OCI-LY1 (cell line): ENCODE data around the gene FNDC11.

Experiments used
- H2AFZ ChIP-seq: fragments of 200-600 bp; sonication (generic), shearing (Covaris generic); 2 replicates; pipeline ENCODE4 v1.6.0; 2014; ENCODE audit warnings: antibody characterized with exemption, mild to moderate bottlenecking, low read length
- H3F3A ChIP-seq: fragments of 200-600 bp; sonication (generic), shearing (Covaris generic); 2 replicates; pipeline ENCODE4 v1.6.0; 2014; ENCODE audit warnings: mild to moderate bottlenecking, antibody characterized with exemption, low read length, moderate library complexity; ENCODE audit not compliant: insufficient read depth
- H3K27ac ChIP-seq: fragments of 200-600 bp; sonication (generic); 2 replicates; pipeline ENCODE4 v1.5.1; 2014; ENCODE audit warnings: low read length, mixed run types, mild to moderate bottlenecking, low read depth; ENCODE audit not compliant: poor library complexity, severe bottlenecking
- H3K27me3 ChIP-seq: fragments of 200-600 bp; sonication (generic); 2 replicates; pipeline ENCODE4 v1.6.0; 2014; ENCODE audit warnings: antibody characterized with exemption, mild to moderate bottlenecking, low read length, moderate library complexity; ENCODE audit not compliant: insufficient read depth
- H3K36me3 ChIP-seq: fragments of 200-600 bp; sonication (generic); 2 replicates; pipeline ENCODE4 v1.6.1; 2014; ENCODE audit warnings: mild to moderate bottlenecking, antibody characterized with exemption, low read length, moderate library complexity, mixed read lengths; ENCODE audit not compliant: insufficient read depth
- H3K4me1 ChIP-seq: fragments of 200-600 bp; sonication (generic); 2 replicates; pipeline ENCODE4 v1.5.1; 2014; ENCODE audit warnings: mild to moderate bottlenecking, low read length, moderate library complexity; ENCODE audit not compliant: insufficient read depth, severe bottlenecking
- H3K4me2 ChIP-seq: fragments of 200-600 bp; sonication (generic), shearing (Covaris generic); 2 replicates; pipeline ENCODE4 v1.6.1; 2014; ENCODE audit warnings: low read length
- H3K4me3 ChIP-seq: fragments of 200-600 bp; sonication (generic); 2 replicates; pipeline ENCODE4 v1.5.1; 2014; ENCODE audit warnings: low read length, low read depth, mild to moderate bottlenecking, mixed read lengths; ENCODE audit not compliant: poor library complexity, severe bottlenecking
- H3K79me2 ChIP-seq: fragments of 200-600 bp; shearing (Covaris generic); 2 replicates; pipeline ENCODE4 v1.6.1; 2016; ENCODE audit warnings: mixed run types, low read length, mixed read lengths; ENCODE audit not compliant: insufficient read depth
- H3K9ac ChIP-seq: fragments of 200-600 bp; sonication (generic), shearing (Covaris generic); 2 replicates; pipeline ENCODE4 v1.6.1; 2014; ENCODE audit warnings: mild to moderate bottlenecking, low read length, mixed read lengths
- H3K9me2 ChIP-seq: fragments of 200-600 bp; sonication (generic), shearing (Covaris generic); 2 replicates; pipeline ENCODE4 v1.6.1; 2014; ENCODE audit warnings: low read depth, mild to moderate bottlenecking, low read length, mixed read lengths
- H3K9me3 ChIP-seq: fragments of 200-600 bp; shearing (Covaris generic); 2 replicates; pipeline ENCODE4 v1.6.1; 2014; ENCODE audit warnings: low read length, mixed read lengths
- H4K20me1 ChIP-seq: fragments of 200-600 bp; sonication (generic), shearing (Covaris generic); 2 replicates; pipeline ENCODE4 v1.6.0; 2016; ENCODE audit warnings: mild to moderate bottlenecking, low read length; ENCODE audit not compliant: insufficient read depth
- CTCF ChIP-seq: fragments of 200-600 bp; sonication (generic), shearing (Covaris generic); IDR thresholded peaks from 2 replicates; pipeline ENCODE4 v1.5.1; 2017; ENCODE audit warnings: mild to moderate bottlenecking, antibody characterized with exemption, low read length, moderate library complexity, mixed read lengths
- EZH2 ChIP-seq: fragments of 200-600 bp; sonication (generic), shearing (Covaris generic); IDR thresholded peaks from 2 replicates; pipeline ENCODE4 v1.8.0; 2017; ENCODE audit warnings: borderline replicate concordance, mixed run types, mild to moderate bottlenecking, antibody characterized with exemption, low read length, moderate library complexity, mixed read lengths

The FNDC11 gene

GRCh38 chr20:63534427-63534830 is 19.5 kb upstream of the FNDC11 start:
- no peaks in the 10 kb centered on the region for H3K9me3 ChIP-seq
- H3K27ac ChIP-seq = no peak overlapping the region
- H3K4me1 ChIP-seq = peaks cover 17% of the 10 kb centered on the region
- H3K36me3 ChIP-seq = no peaks in the 10 kb centered on the region
- H3K27me3 ChIP-seq = peaks cover 12% of the 10 kb centered on the region; the same call in 1 of the 2 replicates
- H3K9me2 ChIP-seq = no peaks in the 10 kb centered on the region
- H4K20me1 ChIP-seq = no peaks in the 10 kb centered on the region
- TF ChIP-seq CTCF (no peak), EZH2 (no peak)
- H3F3A ChIP-seq = no peaks in the 10 kb centered on the region
- no peak overlapping the region for H3K4me3 ChIP-seq
- H3K79me2 ChIP-seq = no peaks in the 10 kb centered on the region
- no peak overlapping the region for H3K9ac ChIP-seq
- no peak overlapping the region for H2AFZ ChIP-seq
- no peak overlapping the region for H3K4me2 ChIP-seq

GRCh38 chr20:63534831-63535651 is 18.9 kb upstream of the FNDC11 start:
- no peaks in the 10 kb centered on the region for H4K20me1 ChIP-seq
- no peaks in the 10 kb centered on the region for H3K9me2 ChIP-seq
- H3K4me3 ChIP-seq = no peak overlapping the region
- no peak for TF ChIP-seq EZH2
- no peak for TF ChIP-seq CTCF
- H2AFZ ChIP-seq = no peak overlapping the region
- H3F3A ChIP-seq = no peaks in the 10 kb centered on the region
- H3K4me2 ChIP-seq = no peak overlapping the region
- H3K9me3 ChIP-seq = no peaks in the 10 kb centered on the region
- peaks cover 17% of the 10 kb centered on the region for H3K4me1 ChIP-seq
- no peaks in the 10 kb centered on the region for H3K36me3 ChIP-seq
- H3K79me2 ChIP-seq = no peaks in the 10 kb centered on the region
- no peak overlapping the region for H3K27ac ChIP-seq
- peaks cover 12% of the 10 kb centered on the region; the same call in 1 of the 2 replicates for H3K27me3 ChIP-seq
- no peak overlapping the region for H3K9ac ChIP-seq

DNA sequence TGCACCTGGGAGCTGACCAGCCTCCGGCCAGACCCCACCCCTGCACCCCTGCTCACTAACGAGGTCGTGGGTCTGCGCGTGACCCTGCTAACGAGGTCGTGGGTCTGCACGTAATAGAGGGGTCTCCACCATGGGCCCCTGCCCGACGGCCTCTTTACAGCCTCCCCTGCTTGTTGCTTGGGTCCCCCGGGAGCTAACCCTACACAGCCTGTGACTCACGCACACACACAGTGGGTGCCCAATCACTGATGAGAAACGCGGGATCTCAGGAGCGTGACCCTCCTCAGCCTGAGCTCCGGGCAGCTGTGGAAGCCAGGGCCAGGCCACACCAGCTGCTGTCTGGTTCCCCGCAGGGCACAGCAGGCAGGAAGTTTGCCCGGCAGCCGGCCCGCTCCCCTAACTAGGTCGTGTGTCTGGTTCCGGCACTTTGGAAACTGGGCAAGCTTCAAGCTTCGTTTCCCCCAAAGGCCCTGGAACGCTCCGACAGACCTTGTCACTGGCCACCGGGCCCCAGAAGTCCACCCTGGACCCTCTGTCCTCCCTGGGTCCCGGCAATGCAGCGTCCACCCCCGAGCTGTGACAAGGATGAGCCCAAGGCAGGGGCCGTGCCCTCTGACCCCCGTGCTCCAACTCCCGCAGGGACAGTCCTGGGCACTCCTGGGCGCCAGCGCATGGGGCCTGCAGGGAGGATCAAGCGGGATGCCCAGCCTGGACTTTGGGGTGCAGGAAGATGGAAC is 17.6 kb upstream of the FNDC11 start:
- no peaks in the 10 kb centered on the region for H3K9me2 ChIP-seq
- H3K4me3 ChIP-seq = peak overlapping the region; percentile 60
- H3K4me1 ChIP-seq = peaks cover 17% of the 10 kb centered on the region
- no peaks in the 10 kb centered on the region for H3K79me2 ChIP-seq
- H3K36me3 ChIP-seq = no peaks in the 10 kb centered on the region
- no peaks in the 10 kb centered on the region for H3F3A ChIP-seq
- H3K27me3 ChIP-seq = peaks cover 12% of the 10 kb centered on the region; the same call in 1 of the 2 replicates
- H2AFZ ChIP-seq = no peak overlapping the region
- no peaks in the 10 kb centered on the region for H3K9me3 ChIP-seq
- TF ChIP-seq EZH2 (no peak), CTCF (no peak)
- H3K4me2 ChIP-seq = peak overlapping the region; percentile 69; the same call in 1 of the 2 replicates
- no peak overlapping the region; the same call in 1 of the 2 replicates for H3K9ac ChIP-seq
- no peak overlapping the region for H3K27ac ChIP-seq
- H4K20me1 ChIP-seq = no peaks in the 10 kb centered on the region
